Measurements from ENCODE around the gene EML1.

Gene EML1

GRCh38 chr14:99971087-99971940 lies 178.1 kb downstream of the EML1 start:
- DNase-seq: peak; percentile 86

GRCh38 chr14:99971941-99972747 lies 178.9 kb downstream of the EML1 start:
- peak; percentile 25 for DNase-seq

GRCh38 chr14:99972748-99973466 lies 179.7 kb downstream of the EML1 start:
- DNase-seq: no peak

- no peak for DNase-seq
Measured at GRCh38 chr14:99975190-99975589, 182.0 kb downstream of the EML1 start.

GRCh38 chr14:99976021-99976420 lies 182.8 kb downstream of the EML1 start:
- DNase-seq: no peak

GRCh38 chr14:99976681-99977080 lies 183.5 kb downstream of the EML1 start:
- DNase-seq: no peak

- DNase-seq: no peak
Measured at GRCh38 chr14:99980299-99980698, 187.1 kb downstream of the EML1 start.

GRCh38 chr14:99981806-99982205 lies 188.6 kb downstream of the EML1 start:
- no peak for DNase-seq

GRCh38 chr14:99982537-99983250 lies 189.5 kb downstream of the EML1 start:
- DNase-seq: peak; percentile 62

GRCh38 chr14:99983251-99984015 lies 190.2 kb downstream of the EML1 start:
- DNase-seq: no peak

GRCh38 chr14:99984036-99984435 lies 190.8 kb downstream of the EML1 start:
- no peak for DNase-seq

GRCh38 chr14:99986396-99986795 lies 193.2 kb downstream of the EML1 start:
- no peak for DNase-seq

- DNase-seq: no peak
Measured at GRCh38 chr14:99989032-99989431, 195.8 kb downstream of the EML1 start.

GRCh38 chr14:99990268-99991170 lies 197.3 kb downstream of the EML1 start:
- no peak for DNase-seq

GRCh38 chr14:99991331-99991730 lies 198.1 kb downstream of the EML1 start:
- no peak for DNase-seq

Data from activated CD4-positive, alpha-beta T cell treated with anti-CD3 and anti-CD28 coated beads for 48 hours (primary cell).